ENCODE measurements around the gene TEDC2.

DNA sequence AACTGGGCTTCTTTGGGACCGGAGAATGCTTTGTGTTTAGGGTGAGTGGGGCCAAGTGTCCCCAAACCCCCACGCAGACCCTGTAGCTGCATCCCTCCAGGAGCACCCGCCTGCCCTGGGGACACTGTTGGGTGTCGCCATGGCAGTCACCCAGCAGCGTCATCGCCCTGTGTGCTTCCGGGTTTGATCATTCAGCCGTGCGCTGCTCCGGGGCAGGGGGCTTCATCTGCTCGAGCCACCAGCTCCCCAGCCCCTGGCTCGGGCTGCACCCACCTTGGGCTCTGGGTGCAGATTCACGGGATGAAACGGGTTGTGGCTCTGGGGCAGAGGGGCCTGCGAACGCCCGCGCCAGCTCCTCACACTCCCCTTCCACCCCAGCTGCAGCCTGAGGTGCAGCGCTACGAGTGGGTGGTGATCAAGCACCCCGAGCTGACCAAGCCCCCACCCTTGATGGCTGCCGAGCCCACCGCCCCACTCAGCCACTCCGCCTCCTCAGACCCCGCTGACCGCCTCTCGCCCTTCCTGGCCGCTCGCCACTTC, 40.1 kb downstream of the TEDC2 start:
- no peak for TF ChIP-seq CTCF (IDR thresholded peaks at IDR 0.05)
- no peak for TF ChIP-seq ZFX (IDR thresholded peaks at IDR 0.05; ENCODE audit: borderline replicate concordance)

Data from 22Rv1 (cell line).